ENCODE data around the gene BMP8B.
A peak's percentile ranks its signal among the peaks of the same experiment; 100 is the strongest.
"Not testable (repeated sequence)": the region's sequence is repeated elsewhere in the genome, so short reads cannot be mapped to it uniquely, and the experiment has no call there.

BMP8B gene

DNA sequence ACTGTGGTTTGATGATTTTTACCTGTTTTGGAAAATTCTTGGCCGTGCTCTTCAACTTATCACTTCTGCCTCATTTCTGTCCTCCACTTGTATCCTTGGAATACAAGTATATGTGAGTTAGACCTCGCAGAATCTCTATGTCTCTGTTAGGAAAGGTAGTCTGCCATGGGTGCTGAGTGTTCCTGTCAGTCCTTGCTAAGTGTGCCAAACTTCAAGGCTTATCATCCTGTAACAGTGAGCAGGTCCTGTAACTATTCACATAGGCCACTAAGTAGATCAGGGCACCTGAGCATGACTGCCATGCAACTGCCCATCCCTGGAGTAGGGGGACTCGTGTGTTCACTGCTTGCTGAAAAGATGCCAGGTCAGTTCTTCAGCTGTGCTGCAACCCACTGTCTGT lies 24.2 kb upstream of the BMP8B start:
- no peak for DNase-seq

DNA sequence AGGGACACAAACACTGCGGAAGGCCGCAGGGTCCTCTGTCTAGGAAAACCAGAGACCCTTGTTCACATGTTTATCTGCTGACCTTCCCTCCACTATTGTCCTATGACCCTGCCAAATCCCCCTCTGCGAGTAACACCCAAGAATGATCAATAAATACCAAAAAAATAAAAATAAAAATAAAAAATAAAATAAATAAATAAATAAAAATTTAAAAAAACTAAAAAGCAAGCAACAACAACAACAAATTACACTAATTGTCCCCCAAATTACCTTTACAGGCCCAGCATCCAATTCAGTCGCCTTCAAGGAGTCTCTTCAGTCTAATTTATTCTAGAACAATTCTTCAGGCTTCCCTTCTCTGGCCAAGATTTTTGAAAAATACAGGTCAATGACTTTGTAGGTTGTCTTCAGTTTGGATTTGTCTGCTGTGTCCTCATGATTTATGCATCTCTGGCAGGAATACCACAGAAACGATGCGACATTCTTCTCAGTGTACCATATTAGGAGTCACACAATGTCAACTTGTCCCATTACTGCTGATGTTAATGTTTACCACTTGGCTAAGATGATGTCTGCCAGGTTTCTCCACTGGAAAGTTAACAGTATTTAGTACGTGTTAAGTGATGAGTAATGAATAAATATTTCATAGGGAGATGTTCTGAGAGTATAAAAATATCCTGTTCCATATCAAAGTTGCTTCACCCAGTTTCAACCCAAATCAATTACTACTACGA lies 20.3 kb upstream of the BMP8B start:
- DNase-seq: no peak

DNA sequence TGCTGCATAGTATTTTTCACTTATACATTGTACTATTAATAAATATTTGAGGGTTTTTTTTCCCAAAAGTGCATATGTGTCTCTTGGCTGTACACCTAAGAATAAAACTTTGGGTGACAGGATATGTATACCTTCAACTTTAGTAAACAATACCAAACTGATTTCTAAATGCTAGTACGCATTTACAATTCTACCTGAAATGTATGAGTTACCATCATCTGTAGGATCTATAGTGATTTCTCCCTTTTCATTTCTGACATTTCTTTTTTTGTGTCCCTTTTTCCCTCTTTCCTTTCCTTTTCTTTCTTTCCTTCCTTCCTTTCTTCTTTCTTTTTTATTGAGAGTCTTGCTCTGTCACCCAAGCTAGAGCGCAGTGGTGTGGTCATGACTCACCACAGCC lies 16.7 kb upstream of the BMP8B start:
- DNase-seq: no peak

DNA sequence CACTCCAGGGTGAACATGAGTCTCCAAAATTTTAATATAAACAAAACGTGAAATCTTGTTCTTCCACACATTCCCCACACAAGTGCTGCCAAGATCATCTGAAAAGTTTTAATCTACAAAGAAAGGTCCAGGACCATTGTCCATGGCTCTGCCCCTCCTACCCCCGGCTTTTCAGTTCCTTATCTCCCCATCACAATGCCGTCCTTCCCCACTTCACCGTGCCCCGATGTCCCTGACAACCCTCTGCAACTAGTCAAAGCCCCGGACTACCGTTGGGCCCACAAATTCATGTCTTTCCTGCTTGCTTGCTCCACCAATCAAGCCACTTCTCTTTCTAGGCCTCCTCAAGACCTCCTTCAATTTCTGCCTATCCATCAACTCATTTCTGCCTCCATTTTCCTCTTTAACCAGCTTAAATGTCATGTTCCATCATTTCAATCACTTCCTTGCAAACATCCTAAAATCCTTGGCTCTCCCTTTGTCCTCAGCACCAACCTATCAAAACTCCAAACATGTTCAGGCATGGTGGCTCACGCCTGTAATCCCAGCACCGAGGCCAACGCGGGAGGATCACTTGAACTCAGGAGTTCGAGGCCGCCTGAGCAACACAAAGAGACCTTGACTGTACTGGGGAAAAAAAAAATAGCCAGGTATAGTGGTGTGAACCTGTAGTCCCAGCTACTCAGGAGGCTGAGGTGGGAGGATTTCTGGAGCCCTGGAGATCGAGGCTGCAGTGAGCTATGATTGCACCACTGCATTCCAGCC lies 14.0 kb upstream of the BMP8B start:
- DNase-seq: no peak

DNA sequence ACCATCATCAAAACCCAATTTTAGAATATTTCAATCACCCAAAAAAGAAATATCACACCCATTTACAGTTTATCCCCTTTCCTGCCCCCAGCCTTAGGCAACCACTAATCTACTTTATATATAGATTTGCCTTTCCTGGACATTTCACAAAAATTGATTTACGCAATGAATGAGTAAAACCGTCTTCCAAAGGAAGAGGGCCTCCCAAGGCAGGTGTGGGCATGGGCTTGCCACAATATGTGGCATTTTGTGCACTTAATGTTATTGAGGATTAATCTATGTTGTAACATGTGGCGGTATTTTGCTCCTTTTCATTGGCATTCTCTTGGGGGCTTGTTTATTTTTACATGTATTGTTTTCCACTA lies 11.8 kb upstream of the BMP8B start:
- no peak for DNase-seq

DNA sequence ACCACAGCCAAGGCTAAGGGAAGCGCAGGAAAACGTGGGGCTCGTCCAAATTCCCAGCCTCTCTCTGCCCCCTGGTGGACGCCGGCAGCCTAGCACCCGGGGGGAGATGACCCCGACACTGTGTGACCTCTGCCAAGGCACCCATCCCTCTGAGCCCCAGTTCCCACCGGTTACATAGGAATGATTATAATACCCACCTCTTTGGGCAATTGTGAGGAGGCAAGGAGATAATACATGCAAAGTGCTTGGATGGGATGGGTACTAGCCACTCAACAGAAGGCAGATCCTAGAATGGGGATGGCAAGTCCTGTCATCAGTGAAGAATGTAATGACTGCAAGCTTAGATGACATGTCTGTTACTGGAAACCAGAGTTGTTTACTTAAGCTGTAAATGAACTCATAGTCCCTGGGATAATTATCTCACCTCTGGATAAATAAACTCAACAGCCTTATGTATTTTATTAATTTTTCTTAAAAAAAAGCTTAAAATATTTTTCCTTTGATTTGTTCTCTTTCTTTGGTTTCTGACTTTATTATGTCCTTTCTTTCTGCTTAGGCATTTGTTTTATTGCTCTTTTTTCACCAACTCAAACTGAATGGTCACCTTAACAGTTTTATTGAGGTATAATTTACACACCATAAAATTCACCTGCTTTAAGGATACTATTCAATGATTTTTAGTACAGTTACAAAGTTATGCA lies 11.3 kb upstream of the BMP8B start:
- DNase-seq: peak; percentile 90

DNA sequence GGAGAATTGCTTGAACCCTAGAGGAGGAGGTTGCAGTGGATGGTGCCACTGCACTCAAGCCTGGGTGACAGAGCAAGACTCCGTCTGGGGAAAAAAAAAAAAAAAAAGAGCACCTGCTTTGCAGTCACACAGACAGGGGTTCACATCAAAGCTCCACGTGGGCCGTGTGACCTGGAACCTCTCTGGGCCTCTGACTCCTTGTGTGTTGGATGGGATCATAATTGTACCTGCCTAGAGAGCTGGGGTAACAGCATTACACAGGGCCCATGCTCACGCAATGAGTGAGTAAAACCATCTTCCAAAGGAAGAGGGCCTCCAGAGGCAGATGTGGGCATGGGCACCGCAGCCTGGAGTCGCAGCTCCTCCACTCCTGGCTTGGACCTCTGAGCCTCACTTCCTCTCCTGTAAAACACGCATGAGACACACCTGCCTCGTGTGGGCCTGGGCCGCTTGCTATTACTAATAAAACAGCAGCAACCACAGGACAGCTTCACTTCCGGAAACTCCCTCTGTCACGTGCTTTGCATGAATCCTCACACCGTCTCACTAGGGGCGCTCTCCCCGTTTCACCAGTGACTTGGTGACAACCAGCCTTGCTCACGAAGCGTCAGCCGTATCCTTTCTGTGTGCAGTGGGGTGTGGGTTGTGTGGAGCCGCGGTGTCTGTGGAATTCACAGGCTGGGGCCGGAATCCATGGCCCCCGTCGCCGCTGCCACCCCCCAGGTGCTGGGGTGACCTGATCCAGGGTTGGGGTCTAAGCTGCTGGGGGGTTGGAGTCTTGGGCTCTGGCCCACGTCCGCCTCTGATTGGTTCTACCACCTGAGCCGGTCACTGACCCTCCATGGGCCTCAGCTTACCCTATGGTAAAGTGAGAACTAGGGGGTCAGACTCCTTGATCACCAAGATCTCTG lies 10.4 kb upstream of the BMP8B start:
- DNase-seq: peak; percentile 95

DNA sequence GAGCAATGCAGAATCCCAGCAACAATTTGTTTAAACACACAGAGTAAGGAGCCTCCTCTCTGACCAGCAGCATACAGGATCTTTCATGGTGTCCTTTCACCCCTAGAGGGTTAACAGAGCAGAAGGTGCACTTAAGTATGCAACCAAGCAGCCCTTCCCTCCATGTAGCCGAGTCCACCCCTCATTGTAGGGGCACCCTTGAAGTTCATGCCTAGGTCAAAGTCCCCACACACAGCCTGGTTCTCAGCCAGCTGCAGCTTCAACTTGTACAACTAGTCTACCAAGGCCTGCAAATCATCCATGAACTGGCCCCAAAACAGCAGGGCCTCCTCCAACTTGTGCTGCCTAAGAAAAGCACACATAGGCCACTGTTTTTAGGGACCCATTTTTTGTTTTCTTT lies 7.0 kb upstream of the BMP8B start:
- no peak for DNase-seq

DNA sequence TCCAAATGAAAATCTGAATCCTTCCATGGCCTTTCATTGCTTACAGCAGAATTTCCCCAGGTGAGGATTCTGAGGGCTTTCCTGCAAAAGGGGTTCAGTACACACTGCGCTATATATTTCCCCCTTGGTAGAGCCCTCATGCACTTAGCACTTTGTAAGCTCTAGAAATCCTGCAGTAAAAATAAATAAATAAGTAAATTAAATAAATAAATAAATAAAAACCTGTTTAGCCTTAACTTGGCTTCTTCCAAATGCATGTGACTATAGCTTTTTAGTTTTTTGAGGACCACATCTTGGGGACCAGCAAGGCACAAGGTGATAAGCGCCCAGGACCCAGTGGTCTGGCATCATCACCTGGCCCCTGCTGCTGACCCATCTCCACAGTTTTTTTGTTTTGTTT lies 3.2 kb upstream of the BMP8B start:
- DNase-seq: no peak

DNA sequence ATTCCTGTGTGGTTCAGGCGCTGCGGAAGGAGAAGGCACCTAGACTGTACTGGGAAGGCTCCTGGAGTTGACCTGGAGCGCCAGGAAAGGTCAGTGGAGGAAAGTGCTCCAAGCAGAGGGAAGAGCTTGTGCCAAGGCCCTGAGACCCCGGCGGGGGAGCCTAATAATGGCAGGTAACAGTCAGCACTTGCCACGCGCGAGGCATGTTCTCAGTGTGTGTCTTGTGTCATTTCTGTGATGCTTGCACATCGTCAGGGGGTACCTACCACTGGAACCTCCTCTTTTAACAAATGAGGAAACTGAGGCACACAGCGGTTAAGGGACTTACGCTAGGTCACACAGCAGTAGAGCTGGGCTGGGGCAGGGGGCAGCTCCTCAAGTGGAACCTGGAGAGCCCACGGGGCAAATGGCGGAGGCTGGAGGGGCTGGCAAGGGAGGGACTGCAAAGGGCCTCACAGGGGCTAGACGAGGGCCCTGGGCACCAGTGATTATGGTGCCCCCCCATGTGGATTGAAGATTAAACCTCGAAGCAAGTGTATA lies 976 bp upstream of the BMP8B start:
- no peak for DNase-seq

DNA sequence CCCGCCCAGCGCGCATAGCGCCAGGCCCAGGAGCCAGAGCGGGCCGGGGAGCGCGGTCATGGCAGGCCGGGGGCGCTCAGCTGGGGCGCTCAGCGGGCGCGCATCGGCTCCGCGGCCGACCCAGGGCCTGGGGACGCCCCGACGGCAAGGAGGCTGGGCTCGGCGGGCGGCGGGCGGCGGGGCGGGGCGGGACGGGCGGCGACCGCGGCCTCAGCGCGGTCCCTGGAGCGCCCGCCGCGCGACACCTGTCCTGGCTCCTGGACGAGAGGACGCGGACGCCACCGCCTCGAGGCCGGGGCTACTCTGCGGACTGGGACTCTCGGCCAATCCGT lies 273 bp downstream of the BMP8B start:
- no peak for DNase-seq

DNA sequence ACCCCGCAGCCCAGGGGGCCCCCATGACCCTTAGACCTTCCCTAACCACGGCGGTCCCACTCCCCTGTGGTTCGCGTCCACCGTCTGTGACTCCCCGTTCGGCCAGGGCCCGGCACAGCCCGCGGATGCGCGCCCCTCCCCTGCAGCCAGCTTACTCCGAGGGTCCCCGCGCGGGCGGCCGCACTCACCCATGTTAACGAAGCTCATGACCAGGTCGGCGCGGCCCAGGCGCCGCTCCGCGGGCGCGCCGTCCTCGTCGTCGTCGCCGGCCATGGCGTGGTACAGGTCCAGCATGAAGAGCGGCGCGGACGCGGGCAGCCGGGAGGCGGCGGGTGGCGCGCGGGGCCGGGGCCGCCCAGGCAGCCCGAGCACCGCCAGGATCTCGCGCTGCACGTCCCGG lies 701 bp downstream of the BMP8B start:
- DNase-seq: not testable (repeated sequence)

DNA sequence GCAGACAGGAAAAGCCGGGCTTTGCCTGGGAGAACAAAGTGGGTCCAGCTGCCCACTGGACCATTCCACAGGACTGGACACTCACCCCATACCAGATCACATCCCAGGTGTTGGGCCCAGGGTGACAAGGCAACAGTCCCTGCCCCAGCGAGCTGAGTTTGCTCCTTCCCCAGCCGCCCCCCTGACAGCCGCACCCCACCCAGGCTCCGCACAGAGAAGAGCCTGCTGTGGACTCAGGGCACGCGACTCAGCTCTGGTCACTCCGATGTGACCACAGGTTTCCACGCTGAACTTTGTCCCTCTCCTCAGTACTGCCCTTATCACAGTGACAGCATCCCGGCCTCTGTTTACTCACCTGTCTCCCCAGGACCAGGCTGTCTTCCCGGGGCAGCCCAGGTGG lies 1.2 kb downstream of the BMP8B start:
- no peak for DNase-seq

DNA sequence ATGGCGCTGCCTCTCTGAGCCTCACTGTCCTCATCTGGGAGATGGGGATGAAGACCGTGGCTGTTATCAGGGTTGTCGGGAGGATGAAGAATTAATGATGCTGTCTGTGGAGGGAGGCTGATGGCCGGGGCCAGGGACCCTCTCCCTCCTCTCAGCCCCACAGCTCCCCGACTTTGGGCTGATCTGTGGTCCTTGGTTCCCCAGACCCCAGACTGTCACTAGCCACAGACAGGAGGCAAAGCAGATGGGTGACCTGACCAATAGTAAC lies 1.6 kb downstream of the BMP8B start:
- not testable (repeated sequence) for DNase-seq

DNA sequence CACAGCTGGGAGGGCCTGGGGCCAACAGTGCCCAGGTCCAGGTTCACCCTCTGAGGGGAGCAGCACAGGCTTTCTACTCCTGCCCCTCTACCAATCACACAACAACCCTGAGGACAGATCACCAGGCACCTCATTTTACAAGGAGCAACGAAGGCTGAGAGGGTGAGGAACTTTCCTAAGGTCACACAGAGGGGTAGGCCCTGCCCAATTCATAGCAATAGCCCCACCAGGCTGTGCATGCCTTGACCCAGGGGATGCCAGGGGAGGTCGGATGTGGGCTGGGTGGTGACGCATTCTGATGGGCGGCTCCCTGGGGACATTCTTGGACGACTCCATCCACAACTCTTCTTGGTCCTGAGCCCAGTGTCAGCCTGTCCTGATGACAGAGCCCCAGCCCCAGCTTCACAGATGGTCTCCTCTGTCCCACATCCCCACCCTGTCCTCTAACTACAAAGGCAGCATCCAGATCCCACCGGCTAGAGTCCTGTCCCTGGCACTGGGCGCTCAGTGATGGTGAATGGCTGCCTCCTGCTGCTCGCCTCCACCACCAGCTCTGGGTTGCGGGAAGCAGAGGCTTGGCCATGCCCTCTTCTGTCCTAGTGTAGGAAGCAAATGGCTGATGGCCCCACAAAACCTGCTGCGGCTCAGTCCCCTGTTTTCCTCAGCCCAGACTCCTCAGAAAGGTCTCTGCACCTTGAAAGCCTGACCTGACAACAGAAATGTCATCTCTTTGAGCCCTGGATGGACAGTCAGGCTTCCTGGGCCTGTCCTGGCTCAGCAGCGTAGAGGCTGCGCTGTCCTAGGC lies 2.2 kb downstream of the BMP8B start:
- not testable (repeated sequence) for DNase-seq

DNA sequence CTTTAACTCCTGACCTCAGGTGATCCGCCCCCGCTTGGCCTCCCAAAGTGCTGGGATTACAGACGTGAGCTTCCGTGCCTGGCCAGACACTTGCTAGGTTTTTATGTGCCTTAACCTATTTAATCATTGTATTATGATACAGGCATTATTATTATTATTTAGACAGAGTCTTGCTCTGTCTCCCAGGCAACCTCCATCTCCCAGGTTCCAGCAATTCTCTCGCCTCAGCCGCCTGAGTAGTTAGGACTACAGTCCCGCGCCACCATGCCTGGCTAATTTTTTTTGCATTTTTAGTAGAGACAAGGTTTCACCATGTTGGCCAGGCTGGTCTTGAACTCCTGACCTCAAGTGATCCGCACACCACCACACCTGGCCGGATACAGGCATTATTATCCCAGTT lies 6.0 kb downstream of the BMP8B start:
- not testable (repeated sequence) for DNase-seq

DNA sequence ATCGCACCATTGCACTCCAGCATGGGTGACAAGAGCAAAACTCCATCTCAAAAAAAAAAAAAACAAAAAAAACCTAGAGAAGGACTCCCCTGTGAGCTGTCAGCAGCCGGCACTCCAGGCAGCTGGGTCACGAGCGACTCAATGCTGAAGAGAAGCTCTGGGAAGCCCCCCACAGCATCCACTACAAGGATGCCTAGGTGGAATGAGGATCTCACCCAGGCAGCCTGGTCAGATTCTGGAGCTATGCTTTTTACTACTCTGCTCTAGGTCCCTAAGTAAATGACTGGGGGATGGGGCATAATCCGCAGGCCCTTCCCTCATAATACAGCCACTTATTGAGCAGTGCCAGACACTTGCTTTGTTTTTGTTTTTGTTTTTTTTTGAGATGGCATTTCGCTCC lies 6.6 kb downstream of the BMP8B start:
- DNase-seq: no peak

DNA sequence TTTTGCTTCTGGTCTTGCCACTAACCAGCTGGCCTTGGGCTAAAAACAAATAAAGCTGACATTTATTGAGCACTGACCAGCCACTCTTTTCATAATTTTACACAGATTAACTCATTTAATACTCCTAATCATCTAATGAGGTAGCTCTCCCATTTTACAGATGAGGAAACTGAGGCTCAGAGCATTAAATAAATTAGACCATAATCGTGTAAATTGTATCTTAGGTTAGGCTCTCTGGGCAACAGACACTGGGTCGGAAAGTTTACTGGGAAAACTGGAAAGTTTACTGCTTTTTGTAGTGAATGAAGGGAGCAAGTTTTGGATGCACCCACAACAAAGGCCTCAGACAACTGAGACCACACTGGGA lies 7.3 kb downstream of the BMP8B start:
- DNase-seq: no peak

DNA sequence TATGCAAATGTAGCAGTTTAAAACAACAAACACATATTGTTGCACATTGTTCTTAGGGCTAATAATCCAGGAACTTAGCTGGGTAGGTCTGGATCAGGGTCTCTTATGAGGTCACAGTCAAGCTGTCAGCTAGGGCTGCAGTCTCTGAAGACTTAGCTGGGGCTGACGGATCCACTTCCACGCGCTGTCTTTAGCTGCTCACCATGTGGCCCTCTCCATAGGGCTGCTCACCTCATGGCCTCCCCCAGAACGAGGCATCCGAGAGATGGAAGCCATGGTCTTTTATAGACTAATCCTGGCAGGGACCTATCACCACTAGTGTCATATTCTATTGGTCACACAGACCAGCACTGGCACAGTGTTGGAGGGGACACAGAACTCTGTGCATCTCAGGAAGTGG lies 8.8 kb downstream of the BMP8B start:
- DNase-seq: peak; percentile 53

DNA sequence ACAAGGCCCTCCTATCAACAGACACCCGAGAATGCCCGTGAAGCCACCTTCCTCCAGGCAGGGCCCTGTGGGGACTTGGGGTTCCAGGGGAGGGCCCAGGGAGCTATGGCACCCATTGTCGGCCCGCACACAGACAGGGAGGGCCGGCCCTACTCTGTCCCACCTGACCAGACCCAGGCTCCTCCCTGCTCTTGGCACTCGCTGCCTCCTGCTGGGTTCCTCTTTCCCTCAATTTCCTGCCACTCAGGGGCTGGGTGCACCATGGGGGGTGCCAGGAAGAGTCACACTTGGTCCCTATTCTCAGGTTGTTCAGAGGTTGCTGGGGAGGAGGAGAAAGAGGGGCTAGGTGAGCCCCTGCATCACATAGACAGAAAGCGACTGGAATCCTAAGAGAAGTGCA lies 9.5 kb downstream of the BMP8B start:
- peak; percentile 45 for DNase-seq

DNA sequence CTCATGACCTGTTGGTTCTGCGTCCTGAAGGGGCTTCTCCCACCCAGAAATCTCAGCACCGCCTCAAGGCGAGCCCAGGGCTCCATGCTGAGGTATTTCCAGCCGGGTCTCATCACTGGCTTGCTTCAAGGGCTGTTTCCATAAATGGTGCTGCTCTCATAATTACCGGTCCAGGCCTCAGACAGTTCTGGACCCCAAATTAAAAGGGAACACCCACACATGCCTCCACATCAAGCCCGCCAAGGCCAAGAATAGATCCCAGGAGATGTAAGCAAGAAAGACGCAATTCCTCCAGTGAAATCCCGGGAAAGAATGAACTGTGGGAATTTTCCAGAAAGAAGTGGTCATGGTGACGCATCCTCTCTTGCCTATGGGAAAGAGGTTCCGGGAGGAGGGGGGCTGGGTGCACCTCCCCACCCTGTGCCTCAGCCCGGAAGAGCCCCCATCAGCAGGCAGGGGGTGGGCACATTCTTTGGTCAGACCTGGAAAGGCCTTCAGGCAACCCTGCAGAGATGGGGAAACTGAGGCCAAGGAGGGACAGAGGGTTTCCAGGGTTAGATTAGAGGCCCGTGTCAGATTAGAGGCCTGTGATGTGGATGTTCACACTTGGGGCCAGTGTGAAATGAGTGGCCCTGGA lies 10.1 kb downstream of the BMP8B start:
- DNase-seq: peak; percentile 13

DNA sequence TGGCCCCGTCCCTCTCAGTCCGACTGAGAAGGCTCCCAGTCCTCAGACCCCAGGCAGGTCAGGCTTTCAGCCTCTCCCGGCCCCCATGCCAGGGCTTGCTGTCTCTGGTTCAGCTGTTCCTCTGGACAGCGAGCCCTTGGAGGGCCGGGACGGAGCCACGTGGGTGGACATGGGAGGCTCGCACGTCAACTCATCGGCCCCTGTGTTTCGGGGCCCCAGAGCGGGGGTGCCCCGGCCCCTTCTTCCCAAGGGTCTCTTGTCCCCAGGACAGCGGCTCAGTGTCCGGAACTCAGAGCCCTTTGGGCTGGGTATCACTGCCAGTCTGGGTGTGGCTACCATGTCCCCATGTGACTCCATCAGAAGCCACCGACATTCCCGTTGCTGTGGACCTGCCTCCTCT lies 10.8 kb downstream of the BMP8B start:
- not testable (repeated sequence) for DNase-seq
